ENCODE data around the gene SOX13. TPM values are rescaled to one million over a fixed set of nuclear protein-coding genes. Genes with fewer than 3 reads are reported as not detected.
A peak's percentile ranks its signal among the peaks of the same experiment; 100 is the strongest.
"Not testable (repeated sequence)": the region's sequence is repeated elsewhere in the genome, so short reads cannot be mapped to it uniquely, and the experiment has no call there.

Gene SOX13
- total and polyA plus RNA-seq, 11 donors = 8.2 to 16.0 (median 12.6) TPM

- H3K27ac ChIP-seq = peak overlapping the region; percentile 26 to 92 (median 54)
- no peaks in the 10 kb centered on the region for H3K9me3 ChIP-seq
- no peaks in the 10 kb centered on the region for H3K27me3 ChIP-seq
- WGBS, 4 donors = 43 to 67% (median 54%) methylated on average over 7 of the region's 7 CpGs
- intact Hi-C loops (cut with DNase I) = loop anchor here in 1 of 10 donors (5.0 kb wide), 1 partner anchor 39 kb away; no protein-coding TSS in a partner anchor
- H3K36me3 ChIP-seq = no peaks in the 10 kb centered on the region
- DNase-seq (peak in 3 of 5 donors; percentile 17 to 64 (median 54)), ATAC-seq (no peak)
- TF ChIP-seq, protein P1, sequence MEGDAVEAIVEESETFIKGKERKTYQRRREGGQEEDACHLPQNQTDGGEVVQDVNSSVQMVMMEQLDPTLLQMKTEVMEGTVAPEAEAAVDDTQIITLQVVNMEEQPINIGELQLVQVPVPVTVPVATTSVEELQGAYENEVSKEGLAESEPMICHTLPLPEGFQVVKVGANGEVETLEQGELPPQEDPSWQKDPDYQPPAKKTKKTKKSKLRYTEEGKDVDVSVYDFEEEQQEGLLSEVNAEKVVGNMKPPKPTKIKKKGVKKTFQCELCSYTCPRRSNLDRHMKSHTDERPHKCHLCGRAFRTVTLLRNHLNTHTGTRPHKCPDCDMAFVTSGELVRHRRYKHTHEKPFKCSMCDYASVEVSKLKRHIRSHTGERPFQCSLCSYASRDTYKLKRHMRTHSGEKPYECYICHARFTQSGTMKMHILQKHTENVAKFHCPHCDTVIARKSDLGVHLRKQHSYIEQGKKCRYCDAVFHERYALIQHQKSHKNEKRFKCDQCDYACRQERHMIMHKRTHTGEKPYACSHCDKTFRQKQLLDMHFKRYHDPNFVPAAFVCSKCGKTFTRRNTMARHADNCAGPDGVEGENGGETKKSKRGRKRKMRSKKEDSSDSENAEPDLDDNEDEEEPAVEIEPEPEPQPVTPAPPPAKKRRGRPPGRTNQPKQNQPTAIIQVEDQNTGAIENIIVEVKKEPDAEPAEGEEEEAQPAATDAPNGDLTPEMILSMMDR (IDR thresholded peaks at IDR 0.05) = no peak
- TF ChIP-seq POLR2A (IDR thresholded peaks at IDR 0.05) = no peak
- no peak overlapping the region for H3K4me3 ChIP-seq
- H3K4me1 ChIP-seq = peaks cover 4 to 90% (median 41%) of the 10 kb centered on the region in 12 donors
Observed at GRCh38 chr1:204087893-204088528, 15.1 kb downstream of the SOX13 start.

DNA sequence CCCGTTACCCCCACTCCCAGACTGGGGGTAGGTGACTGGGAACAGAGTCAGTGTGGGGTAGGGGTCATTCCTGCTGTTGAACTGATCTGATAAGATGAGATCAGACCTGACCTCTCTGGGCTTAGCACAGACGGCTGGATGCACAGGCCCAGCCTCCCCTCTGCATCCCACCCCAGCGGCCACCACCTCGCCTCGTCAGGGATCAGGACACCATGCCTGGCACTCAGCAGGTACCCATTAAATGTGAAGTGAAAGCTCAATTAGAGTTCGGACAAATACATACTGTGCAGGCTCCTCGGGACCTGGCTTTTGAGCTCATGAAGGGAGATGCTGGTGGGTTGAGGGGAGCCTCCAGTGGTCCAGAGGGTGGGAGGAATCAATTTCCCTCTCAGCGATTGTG, 15.7 kb downstream of the SOX13 start:
- H3K27ac ChIP-seq = peak overlapping the region; percentile 26 to 92 (median 54)
- TF ChIP-seq, protein P1 (IDR thresholded peaks at IDR 0.05) = no peak
- TF ChIP-seq POLR2A (IDR thresholded peaks at IDR 0.05) = no peak
- WGBS, 4 donors = 57 to 73% (median 70%) methylated on average over 8 of the region's 8 CpGs
- intact Hi-C loops (cut with DNase I) = loop anchor here in 1 of 10 donors (5.0 kb wide), 1 partner anchor 39 kb away; no protein-coding TSS in a partner anchor
- H3K4me3 ChIP-seq = no peak overlapping the region
- H3K36me3 ChIP-seq = no peaks in the 10 kb centered on the region
- H3K4me1 ChIP-seq = peaks cover 4 to 90% (median 44%) of the 10 kb centered on the region in 12 donors
- H3K27me3 ChIP-seq = no peaks in the 10 kb centered on the region
- ATAC-seq (no peak), DNase-seq (peak in 1 of 5 donors; percentile 57)
- H3K9me3 ChIP-seq = no peaks in the 10 kb centered on the region

DNA sequence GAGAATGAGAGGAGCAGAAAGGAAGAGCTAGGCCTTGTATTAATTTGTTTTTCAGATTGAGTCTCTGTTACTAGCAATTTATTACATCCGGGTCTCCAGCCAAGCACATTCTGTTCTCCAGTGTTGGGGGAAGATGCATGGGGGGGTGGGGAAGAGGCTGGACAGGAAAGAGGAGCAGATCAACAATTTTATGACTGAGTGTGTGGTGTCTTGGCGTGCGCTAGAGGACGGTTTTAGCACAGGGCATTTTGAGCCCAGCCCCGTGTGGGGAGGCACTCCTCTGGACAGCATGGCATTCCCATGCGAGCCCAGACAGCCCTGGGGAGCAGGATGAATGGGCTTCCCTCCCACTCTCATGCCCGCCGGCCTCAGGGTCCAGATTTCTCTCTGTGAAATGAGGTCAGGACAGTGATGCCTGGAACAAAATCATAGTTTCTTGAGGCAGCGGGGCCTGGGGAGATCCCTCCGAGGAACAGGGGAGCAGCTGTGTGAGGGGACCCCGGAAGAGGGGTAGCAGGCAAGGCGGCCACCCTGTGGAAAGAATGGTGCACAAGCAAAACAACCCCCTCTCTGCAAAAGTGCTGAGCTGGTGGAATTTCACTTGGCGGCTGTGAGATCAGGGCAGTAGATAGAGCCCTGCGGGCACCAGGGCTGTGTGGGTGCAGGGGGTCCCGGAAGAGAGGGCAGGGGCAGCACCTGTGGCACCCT, 16.3 kb downstream of the SOX13 start:
- Histone ChIP-seq H3K27me3 (no peaks in the 10 kb centered on the region), H3K36me3 (no peaks in the 10 kb centered on the region), H3K27ac (peak overlapping the region in 11 of 12 donors; percentile 26 to 92 (median 52)), H3K4me1 (peaks cover 6 to 90% (median 45%) of the 10 kb centered on the region in 12 donors), H3K4me3 (no peak overlapping the region), H3K9me3 (no peaks in the 10 kb centered on the region)
- intact Hi-C loops (cut with DNase I) = loop anchor here in 1 of 10 donors (5.0 kb wide), 1 partner anchor 38 kb away; no protein-coding TSS in a partner anchor
- ATAC-seq (peak; percentile 12 to 61 (median 56)), DNase-seq (peak in 2 of 5 donors; percentile 37 to 52)
- TF ChIP-seq, protein P1 (IDR thresholded peaks at IDR 0.05) = no peak
- TF ChIP-seq POLR2A (IDR thresholded peaks at IDR 0.05) = no peak
- WGBS, 4 donors = 61 to 77% (median 65%) methylated on average over 14 to 15 of the region's 15 CpGs

DNA sequence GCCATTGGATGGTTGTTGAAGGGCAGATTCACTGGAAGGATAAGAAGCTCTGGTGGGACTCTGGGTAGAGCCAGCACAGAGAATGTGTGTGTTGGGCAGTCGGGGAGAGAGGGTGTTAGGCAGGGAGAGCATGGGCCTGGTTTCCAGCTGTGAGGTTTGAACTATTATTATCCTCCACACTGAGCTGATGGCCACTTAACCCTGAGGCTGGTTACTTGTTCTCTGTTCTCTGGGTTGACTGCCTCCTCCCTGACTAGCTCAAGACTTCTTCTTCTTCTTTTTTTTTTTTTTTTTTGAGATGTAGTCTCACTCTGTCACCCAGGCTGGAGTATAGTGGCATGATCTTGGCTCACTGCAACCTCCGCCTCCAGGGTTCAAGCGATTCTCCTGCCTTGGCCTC, 17.2 kb downstream of the SOX13 start:
- H3K4me1 ChIP-seq = peaks cover 7 to 90% (median 51%) of the 10 kb centered on the region in 12 donors
- DNase-seq; ATAC-seq; H3K9me3 ChIP-seq; H3K27me3 ChIP-seq; intact Hi-C loops (cut with DNase I); H3K4me3 ChIP-seq; H3K36me3 ChIP-seq: not testable (repeated sequence)
- WGBS, 4 donors = 72 to 94% (median 89%) methylated on average over 3 of the region's 3 CpGs
- peak overlapping the region in 5 of 12 donors; percentile 27 to 92 (median 48) for H3K27ac ChIP-seq

Data from heart left ventricle (tissue), 16 donors.